Colon (tissue), 2 donors: ENCODE results near the gene RAET1E.
"Not testable (repeated sequence)": the region's sequence is repeated elsewhere in the genome, so short reads cannot be mapped to it uniquely, and the experiment has no call there.

Experiments used
- FAIRE-seq: peaks from 2 replicates; lab custom pipeline; 2012; peaks lifted over from hg19 to GRCh38; lab: Jason Lieb, UNC
- donor health status: control.
- donor health status: control.

RAET1E gene, protein sequence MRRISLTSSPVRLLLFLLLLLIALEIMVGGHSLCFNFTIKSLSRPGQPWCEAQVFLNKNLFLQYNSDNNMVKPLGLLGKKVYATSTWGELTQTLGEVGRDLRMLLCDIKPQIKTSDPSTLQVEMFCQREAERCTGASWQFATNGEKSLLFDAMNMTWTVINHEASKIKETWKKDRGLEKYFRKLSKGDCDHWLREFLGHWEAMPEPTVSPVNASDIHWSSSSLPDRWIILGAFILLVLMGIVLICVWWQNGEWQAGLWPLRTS

DNA sequence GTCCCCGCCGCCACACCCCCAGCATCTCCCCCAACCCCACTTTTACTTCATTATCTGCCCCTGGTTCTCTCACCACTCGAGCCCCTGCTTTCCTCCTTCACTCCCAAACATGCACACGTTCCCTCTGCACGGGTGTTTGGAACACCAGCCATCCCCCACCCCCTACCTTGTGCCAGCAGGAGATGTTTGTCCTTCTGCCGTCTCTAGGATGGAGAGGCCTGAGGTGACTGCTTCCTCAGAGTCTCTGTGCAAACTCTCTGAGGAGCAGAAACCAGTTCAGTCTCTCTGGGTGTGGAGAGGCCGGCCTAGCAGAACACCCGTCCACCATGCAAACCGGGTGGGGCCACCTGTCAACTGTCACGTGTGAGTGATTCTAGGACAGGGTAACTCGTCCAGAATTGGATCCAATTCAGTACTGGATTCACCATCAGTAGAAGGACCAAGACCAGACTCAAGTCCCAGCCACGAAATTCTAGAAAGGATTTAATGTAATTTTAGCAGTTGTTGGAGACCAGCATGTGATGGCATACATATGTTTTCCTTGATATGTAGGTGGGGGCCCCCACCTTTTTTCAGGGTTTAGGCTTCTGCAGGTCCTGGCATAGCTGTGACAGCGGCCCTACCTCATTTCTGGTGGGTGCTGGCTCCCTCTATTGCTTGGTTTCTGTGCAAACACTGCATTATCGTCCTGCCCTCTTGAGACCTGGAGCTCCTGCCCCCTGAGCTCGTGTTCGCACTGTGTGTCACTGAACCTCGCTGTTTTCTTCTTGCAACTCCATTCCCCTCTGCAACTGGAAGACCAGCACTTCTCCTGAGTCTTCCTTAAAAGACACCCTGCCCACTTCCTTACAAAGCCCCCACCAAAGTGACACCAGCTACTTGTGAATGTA is at the start of gene RAET1E:
Gene RAET1E, minus strand, starts transcription at position 259 of the 890 bp plus-strand sequence. CDS start 7,212 bp downstream, outside the sequence.
- FAIRE-seq = no peak

DNA sequence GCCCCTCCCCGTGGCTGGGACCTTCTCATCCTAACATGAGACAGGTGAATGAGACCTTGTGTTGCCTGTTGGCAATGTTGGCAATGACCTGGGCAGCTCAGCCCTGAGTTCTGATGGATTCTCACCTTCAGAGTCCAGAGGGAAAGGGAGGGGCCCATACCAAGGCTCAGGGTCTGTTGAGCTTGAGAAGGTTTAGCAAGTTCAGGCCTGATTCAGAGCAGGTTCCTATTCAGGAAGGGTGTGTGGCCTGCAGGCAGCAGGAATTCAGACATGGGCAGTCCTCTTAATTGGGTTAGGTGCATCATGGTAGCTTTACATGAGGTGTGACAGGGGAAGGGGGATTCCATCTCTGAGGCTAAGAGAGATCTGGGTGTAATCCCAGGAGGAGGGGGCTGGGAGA is 49.6 kb upstream of the RAET1E start:
- not testable (repeated sequence) for FAIRE-seq

DNA sequence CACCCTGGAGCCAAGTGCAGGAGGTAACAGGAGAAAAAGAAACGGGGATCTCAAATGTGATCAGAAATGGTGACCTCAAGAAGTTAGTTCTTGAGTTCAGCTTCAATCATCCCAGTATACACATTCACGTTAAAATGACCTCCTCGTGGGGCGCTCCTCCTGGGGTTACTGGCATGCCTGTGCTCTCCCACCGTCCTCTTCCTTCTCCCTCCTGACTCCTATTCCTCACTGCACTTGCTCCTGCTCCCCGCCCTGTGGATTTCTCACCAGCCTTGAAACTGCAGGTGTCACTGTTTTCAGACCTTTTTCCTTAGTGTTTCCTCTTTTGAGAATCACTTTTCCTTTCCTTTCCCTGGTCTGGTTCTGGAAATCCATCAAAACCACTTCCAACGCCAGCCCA is 48.7 kb upstream of the RAET1E start:
- FAIRE-seq = not testable (repeated sequence)

DNA sequence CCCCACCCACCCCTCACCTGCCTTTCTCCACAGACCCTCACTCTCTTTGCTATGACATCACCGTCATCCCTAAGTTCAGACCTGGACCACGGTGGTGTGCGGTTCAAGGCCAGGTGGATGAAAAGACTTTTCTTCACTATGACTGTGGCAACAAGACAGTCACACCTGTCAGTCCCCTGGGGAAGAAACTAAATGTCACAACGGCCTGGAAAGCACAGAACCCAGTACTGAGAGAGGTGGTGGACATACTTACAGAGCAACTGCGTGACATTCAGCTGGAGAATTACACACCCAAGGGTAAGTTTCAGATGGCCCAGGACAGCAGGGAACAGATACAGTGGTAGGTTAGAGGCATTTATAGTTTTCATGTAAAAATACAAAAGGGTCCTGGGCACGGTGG is 47.4 kb upstream of the RAET1E start:
- not testable (repeated sequence) for FAIRE-seq

DNA sequence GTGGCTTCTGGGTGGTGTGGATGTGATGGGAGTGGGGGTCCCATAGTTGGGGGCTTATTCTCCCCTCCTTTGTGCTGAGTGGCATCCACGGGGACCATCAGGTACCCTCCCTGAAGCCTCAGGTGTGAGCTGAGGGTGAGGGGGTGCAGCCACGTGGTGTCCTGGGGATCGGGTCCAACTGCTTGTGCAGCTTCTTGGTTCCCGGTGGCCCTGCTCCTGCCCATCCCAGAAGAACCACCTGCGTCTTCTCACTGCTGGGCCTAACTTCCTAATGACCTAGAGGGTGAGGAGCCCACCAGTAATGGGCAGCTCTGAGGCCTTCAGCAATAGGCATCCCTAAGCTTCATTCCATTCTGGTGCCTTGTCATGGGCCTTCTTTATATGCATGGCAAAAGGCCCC is 45.4 kb upstream of the RAET1E start:
- not testable (repeated sequence) for FAIRE-seq

DNA sequence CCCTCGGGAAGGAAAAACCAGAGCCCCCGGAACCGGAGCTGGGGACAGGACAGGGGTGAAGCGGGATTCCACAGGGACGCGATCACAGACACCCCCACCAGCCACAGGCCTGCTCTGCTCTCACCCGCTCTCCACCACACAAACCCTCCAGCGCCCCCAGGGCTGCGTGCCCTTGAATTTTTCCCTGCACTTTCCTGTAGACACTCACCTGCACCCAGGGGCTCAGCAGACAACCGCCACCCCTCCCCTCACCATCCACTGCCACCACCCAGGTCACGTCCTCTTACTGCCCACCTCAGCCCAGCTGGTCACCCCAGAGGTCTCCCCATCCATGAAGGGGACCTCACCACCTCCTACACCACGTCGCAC is 44.5 kb upstream of the RAET1E start:
- FAIRE-seq = no peak

DNA sequence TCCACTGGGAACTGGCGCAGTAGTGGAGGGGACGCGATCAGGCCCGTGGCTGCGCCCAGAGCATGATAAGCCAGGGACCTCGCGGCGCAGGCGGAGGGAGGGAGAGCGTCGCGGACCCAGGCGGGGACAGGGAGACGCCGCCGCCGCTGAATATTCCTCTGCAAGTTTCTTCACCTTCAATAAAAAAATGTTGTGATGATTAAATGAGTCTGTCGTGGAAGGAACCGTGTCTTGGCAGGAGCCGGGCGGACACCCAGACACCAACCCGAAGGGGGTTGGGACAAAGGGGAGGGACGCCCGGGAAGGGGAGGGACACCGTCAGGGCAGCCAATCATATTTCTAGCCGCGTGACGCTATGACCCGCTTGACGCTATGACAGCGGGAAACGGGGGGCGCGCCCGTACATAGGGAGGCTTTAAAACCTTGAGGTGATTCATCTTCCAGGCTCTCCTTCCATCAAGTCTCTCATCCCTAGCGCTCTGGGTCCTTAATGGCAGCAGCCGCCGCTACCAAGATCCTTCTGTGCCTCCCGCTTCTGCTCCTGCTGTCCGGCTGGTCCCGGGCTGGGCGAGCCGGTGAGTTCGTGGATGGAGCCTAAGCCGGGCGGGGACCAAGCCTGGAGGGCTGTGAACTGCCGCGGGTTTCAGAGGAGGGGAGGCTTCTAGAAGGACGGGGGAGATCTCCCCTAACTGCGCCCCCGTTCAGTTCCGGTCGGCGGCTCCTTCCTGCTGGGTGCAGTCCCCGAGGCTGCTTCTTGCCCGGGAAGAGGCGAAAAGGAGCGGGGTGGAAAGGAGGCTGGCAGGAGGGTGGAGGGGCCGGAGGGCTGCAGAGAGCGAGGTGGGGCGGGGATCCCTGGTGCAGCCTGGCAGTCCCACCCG is 43.9 kb upstream of the RAET1E start, which contains the start of gene ULBP2:
Gene ULBP2, plus strand, starts transcription at position 432 of the 878 bp plus-strand sequence. Its CDS starts 59 bp downstream, at position 491.
- FAIRE-seq = no peak

DNA sequence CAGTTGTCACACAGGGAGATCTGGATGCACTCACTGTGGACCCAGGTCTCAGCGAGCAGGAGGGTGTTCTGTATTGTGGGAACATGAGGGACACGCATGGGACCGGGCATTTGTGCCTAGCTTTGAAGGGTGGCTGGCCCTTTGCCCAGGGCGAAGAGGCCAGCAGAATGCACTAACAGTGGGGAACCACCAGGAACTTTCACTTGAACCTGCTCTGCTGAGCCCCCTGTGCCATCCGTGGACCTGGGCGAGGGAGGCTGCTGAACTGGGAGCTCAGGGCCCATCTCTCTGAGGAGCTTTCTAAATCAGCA is 42.7 kb upstream of the RAET1E start:
- no peak for FAIRE-seq

DNA sequence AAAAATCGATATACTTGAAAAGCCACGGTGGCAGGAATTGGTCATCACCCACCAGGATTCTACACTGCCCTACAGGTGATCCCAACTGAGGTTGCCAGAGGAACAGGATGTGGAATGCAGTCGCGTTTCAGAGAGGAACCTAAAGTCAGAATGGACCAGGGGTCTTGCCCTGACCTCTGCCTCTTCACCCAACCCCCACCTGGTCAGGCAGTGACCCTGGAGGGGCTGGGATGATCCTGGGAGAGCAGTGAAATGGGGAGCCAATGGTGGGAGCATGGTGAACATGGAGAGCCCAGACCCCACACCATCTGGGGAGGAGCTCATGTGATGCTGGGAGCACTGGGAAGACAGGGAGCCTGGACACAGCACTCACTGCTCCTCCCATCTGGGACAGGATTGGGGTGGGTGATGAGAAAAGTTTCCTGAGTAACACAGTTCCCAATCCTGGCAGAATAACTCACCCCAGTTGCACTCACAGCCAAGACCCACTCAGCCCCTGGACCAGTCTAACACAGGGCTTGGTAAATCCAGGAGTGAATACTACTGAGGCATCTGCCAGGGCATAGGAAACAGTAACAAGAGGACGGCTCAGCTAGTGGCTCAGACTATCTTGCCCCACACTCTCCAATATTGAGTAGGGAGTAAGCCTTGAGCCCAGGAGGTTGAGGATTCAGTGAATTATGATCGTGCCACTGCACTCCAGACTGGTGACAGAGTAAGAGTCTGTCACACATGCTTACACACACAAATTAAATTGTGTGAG is 42.2 kb upstream of the RAET1E start:
- FAIRE-seq = no peak

DNA sequence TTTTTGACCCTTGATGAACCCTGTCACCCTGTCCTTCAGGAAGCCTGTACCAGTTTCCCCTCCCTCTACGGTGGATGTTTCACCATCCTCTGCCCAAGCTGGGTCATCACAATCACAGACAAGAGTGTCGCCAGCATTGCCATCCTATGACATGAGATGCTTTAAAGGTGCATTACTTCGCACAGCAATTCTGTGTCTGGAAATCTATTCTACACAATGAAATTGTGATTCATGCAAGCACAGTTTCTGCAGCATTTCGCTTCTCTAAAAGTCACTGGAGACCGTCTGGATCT is 41.4 kb upstream of the RAET1E start:
- FAIRE-seq = no peak

DNA sequence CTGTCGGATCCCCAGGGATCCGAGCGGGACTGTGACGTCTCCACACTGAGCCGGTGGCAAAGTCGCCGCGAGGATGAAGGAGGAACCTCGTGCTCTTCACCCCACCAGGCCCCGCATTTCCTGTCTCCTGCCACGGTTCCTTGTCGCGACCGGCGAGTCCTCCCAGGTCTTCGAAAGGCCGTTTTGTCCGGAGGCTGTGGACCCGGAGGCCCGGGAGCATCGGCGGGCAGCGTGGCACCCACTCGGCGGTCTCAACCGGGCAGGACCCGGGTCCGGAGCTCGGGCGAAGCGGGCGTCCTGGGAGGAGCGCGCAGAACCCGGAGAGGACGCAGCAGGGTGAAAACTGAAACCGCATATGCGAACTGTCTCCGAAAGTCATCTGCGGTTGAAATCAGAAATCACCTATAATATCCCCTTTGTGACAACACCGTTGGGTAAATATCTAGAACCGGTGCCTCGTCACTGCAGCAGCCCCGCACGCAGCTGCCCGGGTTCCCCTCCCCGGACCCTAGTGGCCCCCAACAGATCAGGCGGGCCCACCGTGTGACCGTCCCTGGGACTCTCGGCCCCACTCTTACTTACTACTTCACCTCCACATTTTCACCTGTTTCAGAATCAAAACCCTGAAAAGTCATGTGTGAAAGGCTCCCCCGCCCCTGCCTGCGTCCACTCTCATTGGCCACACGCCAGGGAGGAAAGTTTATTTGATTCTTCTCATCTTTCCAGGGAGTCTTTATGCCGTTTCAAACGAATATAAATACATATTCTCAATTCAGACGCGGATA is 40.9 kb upstream of the RAET1E start:
- no peak for FAIRE-seq

DNA sequence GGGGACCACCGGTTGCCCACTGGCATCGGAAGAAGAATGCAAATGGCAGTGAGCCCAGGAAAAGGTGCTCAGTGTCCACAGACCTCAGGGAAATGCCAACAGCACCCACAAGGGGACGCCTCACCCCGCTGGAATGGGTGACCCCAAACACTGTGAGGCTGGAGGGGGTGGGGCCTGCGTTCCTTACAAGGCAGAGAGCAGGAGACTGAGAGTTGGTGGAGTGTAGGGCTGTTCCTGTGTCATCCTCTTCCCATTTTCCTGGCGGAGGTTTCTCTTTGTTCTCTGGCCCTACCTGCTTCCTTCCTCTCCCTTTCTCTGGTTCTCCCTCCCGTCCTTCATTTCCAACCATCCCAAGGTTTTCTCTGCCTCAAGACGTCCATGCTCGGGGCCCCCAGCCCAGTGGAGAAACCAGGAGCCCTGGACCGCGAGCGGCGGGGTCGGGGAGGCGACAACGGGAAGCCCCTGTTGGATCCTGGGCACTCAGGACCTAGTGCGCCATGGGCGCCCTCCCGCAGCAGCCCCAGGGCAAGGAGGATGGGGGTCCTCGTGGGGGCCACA is 40.2 kb upstream of the RAET1E start:
- FAIRE-seq = not testable (repeated sequence)

DNA sequence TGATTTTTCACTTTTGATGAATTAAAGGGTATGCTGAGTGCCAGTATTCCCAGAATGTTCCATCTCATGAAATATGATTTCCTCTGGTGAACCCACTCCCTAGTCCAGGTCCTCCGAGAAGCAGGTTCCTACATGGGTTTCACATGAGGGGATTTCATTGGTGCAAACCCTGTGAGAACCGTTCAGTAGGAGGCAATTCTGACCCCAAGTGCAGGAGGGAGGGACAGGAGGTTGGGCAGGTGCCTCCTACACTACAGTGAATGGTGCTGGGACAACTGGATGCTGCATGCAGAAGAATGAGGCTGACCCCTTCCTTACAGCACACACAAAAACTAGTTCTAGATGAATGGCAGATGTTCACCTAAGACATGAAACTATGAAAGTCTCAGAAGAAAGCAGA is 38.8 kb upstream of the RAET1E start:
- no peak for FAIRE-seq

DNA sequence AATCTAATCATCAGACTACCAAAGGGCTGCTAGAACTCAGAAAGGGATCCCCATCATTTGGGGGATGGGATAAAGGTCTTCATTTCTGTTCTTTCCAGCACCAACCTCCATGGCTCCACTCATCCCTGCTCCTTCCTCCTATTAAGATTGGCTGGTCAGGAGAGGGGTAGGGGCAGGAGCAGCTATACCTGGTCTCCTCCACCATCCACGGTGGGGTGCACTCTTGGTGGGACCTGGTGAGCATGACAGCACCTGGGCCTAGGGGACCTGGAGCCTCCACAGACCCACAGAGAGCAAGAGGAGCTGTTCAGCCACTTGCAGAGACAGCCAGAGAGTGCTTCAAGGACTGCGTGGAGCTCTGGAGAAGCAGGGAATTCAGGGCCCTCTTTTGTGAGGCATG is 37.8 kb upstream of the RAET1E start:
- no peak for FAIRE-seq

DNA sequence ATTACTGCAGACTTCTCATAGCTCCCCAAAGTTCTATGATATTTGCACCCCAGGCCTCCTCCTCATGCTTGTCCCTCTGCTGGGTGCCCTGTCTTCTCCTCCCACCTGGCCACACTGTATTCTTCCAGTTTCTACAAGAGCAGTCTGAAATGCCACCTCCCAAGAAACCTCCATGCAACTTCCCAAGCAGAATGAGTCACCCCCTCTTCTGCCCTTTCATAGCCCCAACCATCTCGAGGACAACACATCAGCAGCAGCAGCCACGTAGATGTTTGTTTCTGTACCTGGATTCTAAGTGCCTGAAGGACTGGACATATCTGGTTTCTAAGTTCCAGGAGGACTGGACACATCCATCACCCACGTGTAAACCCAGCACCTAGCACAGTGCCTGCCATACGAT is 37.3 kb upstream of the RAET1E start:
- FAIRE-seq = no peak

DNA sequence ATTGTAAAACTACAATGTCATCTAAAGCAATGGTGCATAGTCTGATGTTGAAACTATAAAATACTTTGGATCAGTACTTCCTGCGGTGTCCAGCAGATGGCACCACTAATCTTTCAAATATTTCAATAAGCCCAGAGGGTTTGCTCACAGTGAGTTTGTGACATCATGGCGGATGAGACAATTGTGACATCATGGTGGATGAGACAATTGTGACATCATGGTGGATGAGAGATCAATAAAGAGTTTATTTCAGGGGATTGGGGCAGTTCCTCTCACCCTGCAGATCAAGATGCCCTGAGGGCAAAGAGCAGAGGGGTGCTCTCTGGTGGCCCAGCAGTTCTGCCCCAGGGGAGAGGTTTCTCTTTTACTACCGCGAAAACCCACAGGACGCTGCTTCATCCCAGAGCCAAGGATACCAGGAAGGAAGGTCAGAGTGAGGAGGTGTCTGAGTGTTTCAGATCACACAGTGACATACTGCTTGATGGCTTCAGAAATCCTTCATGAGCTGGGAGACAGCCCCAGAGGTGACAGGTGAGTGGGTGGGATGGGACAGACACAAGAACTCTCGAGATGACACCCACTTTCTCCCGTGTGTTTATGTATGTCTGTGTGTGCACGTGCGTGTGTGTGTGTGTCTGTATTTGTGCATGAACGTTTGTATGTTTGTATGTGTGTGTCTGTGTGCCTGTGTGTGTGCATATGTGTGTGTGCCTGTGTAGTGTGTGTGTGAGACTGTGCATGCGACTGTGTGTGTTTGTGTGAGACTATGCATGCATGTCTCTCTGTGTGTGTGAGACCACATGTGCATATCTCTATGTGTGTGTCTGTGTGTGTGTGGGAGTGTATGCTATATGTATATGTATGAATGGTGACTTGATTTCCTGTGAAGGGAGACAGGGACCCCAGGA is 36.6 kb upstream of the RAET1E start:
- FAIRE-seq = no peak

DNA sequence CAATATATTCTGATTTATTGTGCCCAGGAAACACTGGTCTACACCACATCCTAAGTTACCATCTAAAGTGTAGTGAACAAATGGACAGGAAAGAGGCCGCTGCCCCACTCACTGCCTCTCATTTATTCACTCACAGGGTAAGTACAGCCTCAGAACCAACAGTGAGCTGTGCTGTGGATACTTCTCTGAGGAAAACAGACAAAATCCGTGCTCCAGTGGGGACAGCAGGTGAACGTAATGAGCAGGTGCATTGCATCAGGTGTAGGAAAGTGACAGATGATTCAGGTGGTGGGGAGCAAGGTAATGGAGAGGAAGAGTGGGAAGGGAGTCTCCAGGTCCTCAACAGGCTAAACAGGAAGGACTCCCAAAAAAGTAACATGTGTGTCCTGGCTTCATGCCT is 35.5 kb upstream of the RAET1E start:
- FAIRE-seq = no peak

DNA sequence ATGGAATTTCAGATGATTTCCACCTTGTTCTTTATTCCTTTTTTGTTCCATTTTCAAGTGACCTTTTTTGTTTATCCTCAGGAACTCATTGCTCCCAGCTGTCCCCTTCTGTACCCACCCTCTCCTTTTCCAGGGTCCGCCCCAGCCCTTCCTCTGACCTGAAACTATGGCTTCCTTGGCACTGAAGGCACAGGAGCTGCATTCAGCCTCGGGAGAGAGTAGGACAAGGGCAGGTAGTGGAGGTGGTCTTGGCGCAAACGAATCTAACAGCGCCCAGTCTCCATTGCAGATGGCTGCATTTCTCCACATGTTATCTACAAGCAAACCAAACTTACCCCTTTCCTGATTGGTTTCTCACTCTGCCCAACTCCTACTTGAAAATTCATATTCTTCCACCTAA is 35.1 kb upstream of the RAET1E start:
- FAIRE-seq = no peak

DNA sequence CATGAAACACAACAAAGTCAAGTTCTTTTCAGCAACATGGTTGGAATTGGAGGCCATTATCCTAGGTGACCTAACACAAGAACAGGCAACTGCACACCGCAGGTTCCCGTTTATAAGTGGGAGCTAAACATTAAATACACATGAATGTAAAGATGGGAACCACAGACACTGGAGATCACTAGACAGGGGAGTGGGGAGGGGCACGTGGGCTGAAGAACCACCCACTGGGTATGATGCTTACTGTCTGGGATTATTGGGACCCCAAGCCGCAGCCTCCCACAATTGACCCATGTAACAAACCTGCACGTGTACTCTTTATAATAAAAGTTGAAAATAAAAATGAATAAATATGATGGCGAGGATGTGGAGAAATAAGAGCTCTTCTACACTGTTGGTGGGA is 33.6 kb upstream of the RAET1E start:
- no peak for FAIRE-seq

DNA sequence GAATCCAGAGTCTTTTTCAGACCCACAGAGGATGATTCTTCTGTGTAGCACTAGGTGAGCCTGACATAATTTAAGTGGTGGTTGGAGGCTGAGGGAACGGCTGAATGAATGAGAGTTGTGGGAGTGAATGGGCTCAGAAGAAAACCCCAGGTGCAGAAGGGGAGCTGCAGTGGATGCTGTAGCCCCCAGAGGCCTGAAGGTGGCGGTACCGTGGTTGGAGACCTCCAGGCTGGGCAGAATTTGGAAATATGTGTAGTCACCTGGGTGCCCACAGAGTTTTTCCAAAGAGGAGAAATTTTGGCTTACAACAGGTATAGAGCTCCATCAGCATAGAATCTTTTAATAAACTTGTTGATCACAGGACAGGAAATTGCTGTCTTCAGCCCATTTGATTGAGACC is 31.5 kb upstream of the RAET1E start:
- no peak for FAIRE-seq
